K562 (cell line): ENCODE results near the gene MAN1A1. TPM values are rescaled to one million over a fixed set of nuclear protein-coding genes. Genes with fewer than 3 reads are reported as not detected.

ENCODE experiments used
- ATAC-seq: fragments of 200-7000 bp; cut with Tn5 transposase; 3 replicates; pipeline ENCODE4 v1.9.1; 2020; ENCODE audit warnings: moderate library complexity
- BruUV-seq: library from RNA; stranded (reverse); fragments of 400-500 nt; replicated peaks from 2 replicates; lab custom pipeline; 2021; lab: Mats Ljungman, UMichigan
- CTCF ChIA-PET: fragments of 300-600 bp; formaldehyde crosslinking; extraction: SDS; loops from one replicate; lab custom pipeline; 2021; ENCODE audit warnings: low intra/inter-chr PET ratio; lab: Yijun Ruan, JAX
- POLR2A ChIA-PET: fragments of 300-600, 350-650 bp; sonication (Branson Sonifier 250); formaldehyde crosslinking; extraction: SDS; loops from one replicate; lab custom pipeline; 2021; ENCODE audit warnings: antibody characterized with exemption, inconsistent platforms; lab: Yijun Ruan, JAX
- DNase-seq, 4 experiments: peaks; one replicate each; pipeline versions ENCODE4 v3.0.0 to v3.0.0-alpha.2; 2011 to 2018; ENCODE audit warnings: low spot score in 3 of 4, mixed read lengths in 3 of 4; ENCODE audit errors: extremely low read depth in 1 of 4
- FAIRE-seq: peaks from 2 replicates; lab custom pipeline; 2011; peaks lifted over from hg19 to GRCh38; lab: Jason Lieb, UNC
- H2AFZ ChIP-seq: 2 replicates; pipeline ENCODE4 v1.6.0; 2011; ENCODE audit warnings: low read depth, low read length, control low read depth, inconsistent platforms
- H3K27ac ChIP-seq: fragments of 200-600 bp; 3 replicates; pipeline ENCODE4 v1.8.0; 2011; ENCODE audit warnings: low read depth, mild to moderate bottlenecking, control low read depth, inconsistent platforms, low read length, moderate library complexity, mixed read lengths; ENCODE audit errors: extremely low read depth
- H3K27me3 ChIP-seq, 2 experiments: fragments of 300-600 bp in 1 of 2; 2 replicates in 1 of 2; 3 replicates in 1 of 2; pipeline versions ENCODE4 v1.6.0 to v1.8.0; 2011; ENCODE audit warnings: inconsistent platforms in 2 of 2, low read length in 2 of 2, mild to moderate bottlenecking in 1 of 2, mixed read lengths in 1 of 2, moderate library complexity in 1 of 2; ENCODE audit not compliant: control insufficient read depth in 2 of 2, insufficient read depth in 2 of 2
- H3K36me3 ChIP-seq: fragments of 300-600 bp; 3 replicates; pipeline ENCODE4 v1.8.0; 2011; ENCODE audit warnings: mild to moderate bottlenecking, low read length, inconsistent platforms; ENCODE audit not compliant: control insufficient read depth, insufficient read depth
- H3K4me1 ChIP-seq, 2 experiments: fragments of 200-600 bp in 1 of 2; replicated peaks in 1 of 2; 2 replicates in 1 of 2; 3 replicates in 1 of 2; pipeline versions ENCODE4 v1.5.1 to v1.8.0; 2011; ENCODE audit warnings: inconsistent platforms in 2 of 2, low read length in 2 of 2, mild to moderate bottlenecking in 1 of 2, mixed read lengths in 1 of 2, moderate library complexity in 1 of 2; ENCODE audit not compliant: control insufficient read depth in 2 of 2, insufficient read depth in 2 of 2
- H3K4me2 ChIP-seq: 2 replicates; pipeline ENCODE4 v1.6.1; 2011; ENCODE audit warnings: low read length, control low read depth, inconsistent platforms, mixed read lengths; ENCODE audit not compliant: insufficient read depth
- H3K4me3 ChIP-seq: fragments of 200-600 bp; sonication (generic), shearing (Covaris generic); 2 replicates; pipeline ENCODE4 v1.5.1; 2016; ENCODE audit warnings: control low read depth, inconsistent platforms
- H3K79me2 ChIP-seq: fragments of 200-600 bp; 3 replicates; pipeline ENCODE4 v1.8.0; 2011; ENCODE audit warnings: low read length, inconsistent platforms; ENCODE audit not compliant: control insufficient read depth, insufficient read depth
- H3K9ac ChIP-seq, 2 experiments: 2 replicates each; pipeline versions ENCODE4 v1.6.0 to v1.6.1; 2011; ENCODE audit warnings: low read depth in 2 of 2, low read length in 2 of 2, control low read depth in 1 of 2, inconsistent platforms in 1 of 2, mild to moderate bottlenecking in 1 of 2, mixed read lengths in 1 of 2; ENCODE audit not compliant: insufficient read depth in 1 of 2
- H3K9me1 ChIP-seq: one replicate; pipeline ENCODE4 v1.6.0; 2011; ENCODE audit warnings: inconsistent platforms, mild to moderate bottlenecking, low read length, moderate library complexity; ENCODE audit not compliant: control insufficient read depth, insufficient read depth
- H3K9me3 ChIP-seq: replicated peaks from 2 replicates; pipeline ENCODE4 v1.5.1; 2011; ENCODE audit warnings: low read depth, low read length, inconsistent platforms; ENCODE audit not compliant: control insufficient read depth, insufficient read depth
- H4K20me1 ChIP-seq: replicated peaks from 2 replicates; pipeline ENCODE4 v1.6.1; 2011; ENCODE audit warnings: low read length, inconsistent platforms, mixed read lengths; ENCODE audit not compliant: control insufficient read depth, insufficient read depth
- AFF4 ChIP-seq: sonication (generic); formaldehyde crosslinking; IDR thresholded peaks from 2 replicates; pipeline ENCODE4 v1.8.0; 2023; ENCODE audit warnings: mild to moderate bottlenecking, missing genetic modification reagents
- CUX1 ChIP-seq: fragments of 200-800 bp; sonication (Bioruptor generic); IDR thresholded peaks from 2 replicates; pipeline ENCODE4 v1.6.1; 2016; ENCODE audit warnings: missing genetic modification characterization, missing compliant biosample characterization
- FOXM1 ChIP-seq, 2 experiments: fragments of 450-650 bp in 1 of 2; sonication (generic) in 1 of 2; formaldehyde crosslinking in 1 of 2; IDR thresholded peaks; 2 replicates each; pipeline versions ENCODE4 v1.6.1 to v1.9.0; 2017 to 2022; ENCODE audit warnings: low read depth in 2 of 2, mild to moderate bottlenecking in 2 of 2, missing genetic modification reagents in 1 of 2, moderate library complexity in 1 of 2
- HNRNPH1 ChIP-seq: fragments of 200-400 bp; formaldehyde crosslinking; optimal IDR thresholded peaks from 2 replicates; pipeline ENCODE3; 2017; ENCODE audit warnings: low read depth, mild to moderate bottlenecking, low read length, moderate library complexity
- KDM5B ChIP-seq: fragments of 200-600 bp; sonication (generic); IDR thresholded peaks from 2 replicates; pipeline ENCODE4 v1.6.1; 2012; ENCODE audit warnings: low read depth, mild to moderate bottlenecking, moderate library complexity, low read length, control low read depth, inconsistent platforms; ENCODE audit not compliant: insufficient replicate concordance
- NR2C2 ChIP-seq, 2 experiments: fragments of 200-800 bp in 1 of 2; sonication (Bioruptor generic) in 1 of 2; sonication (generic) in 1 of 2; formaldehyde crosslinking in 1 of 2; IDR thresholded peaks; 2 replicates each; pipeline versions ENCODE4 v1.6.1 to v1.8.0; 2016 to 2022; ENCODE audit warnings: mild to moderate bottlenecking in 1 of 2, missing compliant biosample characterization in 1 of 2, missing genetic modification characterization in 1 of 2, missing genetic modification reagents in 1 of 2
- SAP30 ChIP-seq: fragments of 200-600 bp; sonication (generic); IDR thresholded peaks from 2 replicates; pipeline ENCODE4 v1.6.1; 2012; ENCODE audit warnings: borderline replicate concordance, low read depth, mild to moderate bottlenecking, moderate library complexity, low read length, control low read depth, inconsistent platforms; ENCODE audit not compliant: insufficient read depth, poor library complexity, severe bottlenecking
- TEAD2 ChIP-seq: fragments of 450-650 bp; IDR thresholded peaks from 2 replicates; pipeline ENCODE4 v1.6.1; 2016; ENCODE audit warnings: missing genetic modification characterization, control low read depth, missing compliant biosample characterization
- ZNF184 ChIP-seq: sonication (generic); formaldehyde crosslinking; IDR thresholded peaks from 2 replicates; pipeline ENCODE4 v1.5.0; 2020; ENCODE audit warnings: missing genetic modification reagents
- ZNF354B ChIP-seq: fragments of 250-450 bp; sonication (Bioruptor Pico); IDR thresholded peaks from 2 replicates; pipeline ENCODE4 v1.4.0; 2020
- WGBS: fragments of 100-300 bp; shearing (Covaris generic); methylation state at CpG from one replicate; pipeline ENCODE4 v1.1.6; 2016; ENCODE audit warnings: low coverage, mixed read lengths; ENCODE audit not compliant: insufficient coverage; ENCODE audit errors: missing lambda C conversion rate; 5-methylcytosine and 5-hydroxymethylcytosine counted together
- in situ Hi-C: fragments of 300-500 bp; cut with MboI; formaldehyde crosslinking; loops from 4 replicates; pipeline ENCODE4 v1.15.0; 2018; ENCODE audit warnings: inconsistent platforms, mixed read lengths
- intact Hi-C: fragments of 100-400 bp; cut with micrococcal nuclease; formaldehyde crosslinking; loops from 2 replicates; pipeline ENCODE4 v1.14.2; 2022
- polyA plus RNA-seq, 8 experiments: library from polyadenylated mRNA; depleted of rRNA in 4 of 8; stranded (reverse) in 5 of 8; unstranded in 3 of 8; fragments of >200 nt; fragmentation: Nextera tagmentation in 2 of 8; fragmentation: Illumina TruSeq in 1 of 8; extraction: Ambion mirVana in 2 of 8; extraction: Trizol in 1 of 8; gene quantifications; 2 replicates each; pipeline versions ENCODE4 v1.2.1 to v1.2.3, GENCODE V29; 2011 to 2014; ENCODE audit warnings: inconsistent platforms in 1 of 8, missing spikeins in 1 of 8
- total RNA-seq, 7 experiments: library from RNA; depleted of rRNA in 6 of 7; stranded (reverse); fragments of >200 nt in 6 of 7; fragmentation: Illumina TruSeq in 2 of 7; extraction: Trizol in 2 of 7; gene quantifications; 2 replicates each; pipeline versions ENCODE4 v1.2.1 to v1.2.3, GENCODE V29; 2011 to 2021; ENCODE audit warnings: low replicate concordance in 1 of 7

MAN1A1 gene
- total and polyA plus RNA-seq, 9 of the 15 experiments (the other 6 are each of a cell fraction or from before 2014, with no cell fraction given) = 24.5 to 78.4 (median 59.7) TPM

- H3K4me1 ChIP-seq = peaks cover 13 to 17% of the 10 kb centered on the region in 2 experiments; a peak in 4 of 5 replicates
- WGBS = under 1% methylated on average over 34 of the region's 35 CpGs
- ATAC-seq (no peak), DNase-seq (peak; percentile 30 to 43 (median 38)), FAIRE-seq (no peak)
- ChIA-PET CTCF (no interaction called here), POLR2A (interaction anchor here (0.6 to 1.9 kb wide), 13 partner anchors 10 to 639 kb away, joined by 3 to 8 read pairs (median 4); no protein-coding TSS in a partner anchor)
- H3K27ac ChIP-seq = peak overlapping the region; percentile 89
- H3K9ac ChIP-seq = peak overlapping the region; percentile 88 to 94
- H3K4me3 ChIP-seq = peak overlapping the region; percentile 77
- H3K27me3 ChIP-seq = no peaks in the 10 kb centered on the region
- in situ Hi-C loops (loop anchor here (5.0 kb wide), 1 partner anchor 221 kb away; no protein-coding TSS in a partner anchor), intact Hi-C loops (loop anchor here (2.0 to 5.0 kb wide), 3 partner anchors 35 to 456 kb away; partner anchors contain the start of gene ASF1A)
- no TSS peak for BruUV-seq
- peaks cover 18% of the 10 kb centered on the region for H4K20me1 ChIP-seq
- peaks cover 40% of the 10 kb centered on the region for H3K36me3 ChIP-seq
- no peaks in the 10 kb centered on the region for H3K9me3 ChIP-seq
- H3K4me2 ChIP-seq = peak overlapping the region; percentile 96
- no peaks in the 10 kb centered on the region for H3K9me1 ChIP-seq
- H3K79me2 ChIP-seq = peaks cover 97% of the 10 kb centered on the region
- no peak overlapping the region for H2AFZ ChIP-seq
- 0 out of 2 replicates have a peak, but pooled peaks have one; percentile 8 for TF ChIP-seq AFF4 (CRISPR knock-in tag)
- TF ChIP-seq KDM5B = peak; percentile 18
- no peak for TF ChIP-seq NR2C2 (CRISPR knock-in tag; IDR thresholded peaks at IDR 0.05)
- peak; percentile 52; the same call in 1 of the 2 replicates for TF ChIP-seq NR2C2 (tag; IDR thresholded peaks at IDR 0.05)
- TF ChIP-seq HNRNPH1 = no peak
- no peak for TF ChIP-seq ZNF184
- no peak for TF ChIP-seq CUX1 (CRISPR knock-in tag)
- TF ChIP-seq FOXM1 (IDR thresholded peaks at IDR 0.05; ENCODE audit: low read depth) = no peak
- no peak for TF ChIP-seq FOXM1 (CRISPR knock-in tag; IDR thresholded peaks at IDR 0.05; ENCODE audit: low read depth)
- peak; percentile 5 for TF ChIP-seq SAP30
- no peak for TF ChIP-seq ZNF354B (CRISPR knock-in tag)
- no peak for TF ChIP-seq TEAD2 (tag)
Measured at GRCh38 chr6:119348096-119348747, 1.3 kb downstream of the MAN1A1 start.
